A549 (cell line): ENCODE results near the gene MTAP.

ENCODE experiments used
- CEBPB ChIP-seq, 2 experiments: fragments of >200 bp in 1 of 2; sonication (Bioruptor Twin) in 1 of 2; formaldehyde crosslinking in 1 of 2; IDR thresholded peaks; 2 replicates each; pipeline ENCODE4 v1.6.1; 2012 to 2016
- GATA3 ChIP-seq: IDR thresholded peaks from 2 replicates; pipeline ENCODE4 v1.6.1; 2012; ENCODE audit warnings: borderline replicate concordance
- HEYL ChIP-seq: fragments of 250-450 bp; sonication (Bioruptor Pico); IDR thresholded peaks from 2 replicates; pipeline ENCODE4 v1.8.0; 2021; ENCODE audit warnings: mild to moderate bottlenecking, moderate library complexity
- KDM1A ChIP-seq: fragments of 200-600 bp; sonication (generic); IDR thresholded peaks from 2 replicates; pipeline ENCODE4 v1.6.1; 2016; ENCODE audit warnings: low read depth, mild to moderate bottlenecking
- MAZ ChIP-seq: fragments of 150-350 bp; IDR thresholded peaks from 2 replicates; pipeline ENCODE4 v1.6.1; 2014; ENCODE audit warnings: antibody characterized with exemption, low read depth, low read length, borderline replicate concordance
- NFE2L2 ChIP-seq: fragments of 150-350 bp; conservative IDR thresholded peaks from 2 replicates; pipeline ENCODE4 v1.6.1; 2014; ENCODE audit warnings: low read length
- POLR2A ChIP-seq: IDR thresholded peaks from 2 replicates; pipeline ENCODE4 v1.6.1; 2012; ENCODE audit warnings: mild to moderate bottlenecking, low read length
- TF ChIP-seq, protein P1 (sequence below): fragments of >200 bp; sonication (Bioruptor Twin); formaldehyde crosslinking; IDR thresholded peaks from 3 replicates; pipeline ENCODE4 v1.5.1; 2016

DNA sequence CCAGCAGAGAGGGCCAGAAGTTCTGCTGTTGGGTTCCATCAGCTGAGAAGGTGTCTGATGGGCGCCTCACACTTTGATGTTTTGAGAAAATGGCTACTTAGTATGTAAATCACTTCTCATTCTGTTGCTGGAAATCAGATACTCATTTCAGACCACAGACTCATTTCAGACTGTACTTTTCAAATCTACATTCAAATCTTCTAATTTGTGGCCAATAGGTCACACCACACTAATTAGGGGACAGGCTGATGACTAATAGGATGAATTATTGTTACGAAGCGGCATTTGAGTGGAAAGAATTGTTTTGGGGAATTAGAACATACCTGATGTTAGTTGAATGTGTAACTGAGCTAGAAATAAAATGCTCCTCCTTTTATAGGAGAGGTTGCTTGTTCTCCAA, 13.2 kb downstream of the MTAP start:
- TF ChIP-seq, protein P1, sequence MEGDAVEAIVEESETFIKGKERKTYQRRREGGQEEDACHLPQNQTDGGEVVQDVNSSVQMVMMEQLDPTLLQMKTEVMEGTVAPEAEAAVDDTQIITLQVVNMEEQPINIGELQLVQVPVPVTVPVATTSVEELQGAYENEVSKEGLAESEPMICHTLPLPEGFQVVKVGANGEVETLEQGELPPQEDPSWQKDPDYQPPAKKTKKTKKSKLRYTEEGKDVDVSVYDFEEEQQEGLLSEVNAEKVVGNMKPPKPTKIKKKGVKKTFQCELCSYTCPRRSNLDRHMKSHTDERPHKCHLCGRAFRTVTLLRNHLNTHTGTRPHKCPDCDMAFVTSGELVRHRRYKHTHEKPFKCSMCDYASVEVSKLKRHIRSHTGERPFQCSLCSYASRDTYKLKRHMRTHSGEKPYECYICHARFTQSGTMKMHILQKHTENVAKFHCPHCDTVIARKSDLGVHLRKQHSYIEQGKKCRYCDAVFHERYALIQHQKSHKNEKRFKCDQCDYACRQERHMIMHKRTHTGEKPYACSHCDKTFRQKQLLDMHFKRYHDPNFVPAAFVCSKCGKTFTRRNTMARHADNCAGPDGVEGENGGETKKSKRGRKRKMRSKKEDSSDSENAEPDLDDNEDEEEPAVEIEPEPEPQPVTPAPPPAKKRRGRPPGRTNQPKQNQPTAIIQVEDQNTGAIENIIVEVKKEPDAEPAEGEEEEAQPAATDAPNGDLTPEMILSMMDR, result no peak
- TF ChIP-seq MAZ, result no peak
- no peak for TF ChIP-seq NFE2L2
- TF ChIP-seq KDM1A, result no peak
- no peak for TF ChIP-seq POLR2A
- no peak for TF ChIP-seq CEBPB (IDR thresholded peaks at IDR 0.05)
- no peak for TF ChIP-seq HEYL (CRISPR knock-in tag)
- no peak for TF ChIP-seq GATA3
